ENCODE results near the gene KDSR. TPM values are rescaled to one million over a fixed set of nuclear protein-coding genes. Genes with fewer than 3 reads are reported as not detected.

Gene KDSR
- total RNA-seq, 4 donors from 2014 or later = 32.3 to 56.7 (median 42.6) TPM

DNA sequence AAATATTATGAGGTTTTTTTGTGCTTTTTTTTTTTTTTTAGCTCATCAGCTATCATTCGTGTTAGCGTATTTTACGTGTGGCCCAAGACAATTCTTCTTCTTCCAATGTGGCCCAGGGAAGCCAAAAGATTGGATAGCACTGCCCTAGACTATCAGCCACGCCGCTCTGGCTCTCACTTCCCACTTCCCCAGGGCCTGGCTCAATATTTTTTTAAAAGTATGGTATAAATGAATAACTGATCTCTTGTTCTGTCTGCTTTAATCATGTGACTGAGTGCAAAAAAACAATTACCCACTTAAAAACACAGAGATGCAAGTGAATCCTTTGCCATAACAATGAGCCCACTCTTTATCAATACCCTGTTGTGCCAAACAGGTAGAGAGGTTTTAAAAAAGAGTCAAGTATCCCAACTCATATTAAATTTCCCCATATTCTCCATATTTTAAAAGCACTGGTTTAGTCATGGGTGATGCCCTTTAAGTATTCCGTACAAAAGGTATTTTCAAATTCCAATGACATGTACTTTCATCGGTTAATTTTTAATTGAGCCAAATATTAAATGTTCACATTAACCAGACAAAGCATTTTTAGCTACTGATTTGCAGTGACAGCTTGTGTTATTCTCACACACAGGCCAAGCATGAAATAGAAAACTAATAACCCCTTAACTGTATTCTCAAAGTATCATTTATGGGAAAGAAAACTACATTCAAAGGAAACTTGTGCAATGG is 60.0 kb downstream of the KDSR start:
- no peak for ATAC-seq (ENCODE audit: low FRiP score)
- TF ChIP-seq, protein P1, sequence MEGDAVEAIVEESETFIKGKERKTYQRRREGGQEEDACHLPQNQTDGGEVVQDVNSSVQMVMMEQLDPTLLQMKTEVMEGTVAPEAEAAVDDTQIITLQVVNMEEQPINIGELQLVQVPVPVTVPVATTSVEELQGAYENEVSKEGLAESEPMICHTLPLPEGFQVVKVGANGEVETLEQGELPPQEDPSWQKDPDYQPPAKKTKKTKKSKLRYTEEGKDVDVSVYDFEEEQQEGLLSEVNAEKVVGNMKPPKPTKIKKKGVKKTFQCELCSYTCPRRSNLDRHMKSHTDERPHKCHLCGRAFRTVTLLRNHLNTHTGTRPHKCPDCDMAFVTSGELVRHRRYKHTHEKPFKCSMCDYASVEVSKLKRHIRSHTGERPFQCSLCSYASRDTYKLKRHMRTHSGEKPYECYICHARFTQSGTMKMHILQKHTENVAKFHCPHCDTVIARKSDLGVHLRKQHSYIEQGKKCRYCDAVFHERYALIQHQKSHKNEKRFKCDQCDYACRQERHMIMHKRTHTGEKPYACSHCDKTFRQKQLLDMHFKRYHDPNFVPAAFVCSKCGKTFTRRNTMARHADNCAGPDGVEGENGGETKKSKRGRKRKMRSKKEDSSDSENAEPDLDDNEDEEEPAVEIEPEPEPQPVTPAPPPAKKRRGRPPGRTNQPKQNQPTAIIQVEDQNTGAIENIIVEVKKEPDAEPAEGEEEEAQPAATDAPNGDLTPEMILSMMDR (IDR thresholded peaks at IDR 0.05) = no peak
- no peak for DNase-seq (ENCODE audit: low spot score)

DNA sequence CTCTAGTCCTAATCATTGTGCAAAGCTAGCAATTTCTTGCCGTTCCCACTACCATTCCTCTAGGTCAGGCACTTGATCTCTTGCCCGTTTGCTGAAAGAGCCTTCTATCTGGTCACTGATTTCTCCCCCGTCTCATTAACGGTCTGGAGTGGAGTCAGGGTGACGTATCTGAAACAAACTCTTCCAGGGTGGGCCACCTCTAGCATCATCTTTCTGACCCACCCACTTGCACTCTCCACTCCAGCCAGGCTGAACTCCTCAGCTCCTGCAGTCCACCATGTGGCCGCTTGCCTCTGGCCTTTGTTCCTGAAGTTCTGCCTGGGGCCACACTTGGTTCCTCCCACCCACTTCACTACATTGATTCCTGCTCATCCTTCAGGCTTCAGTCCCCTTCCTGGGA is 60.8 kb downstream of the KDSR start:
- TF ChIP-seq, protein P1 (IDR thresholded peaks at IDR 0.05) = no peak
- no peak for DNase-seq (ENCODE audit: low spot score)
- no peak for ATAC-seq (ENCODE audit: low FRiP score)

DNA sequence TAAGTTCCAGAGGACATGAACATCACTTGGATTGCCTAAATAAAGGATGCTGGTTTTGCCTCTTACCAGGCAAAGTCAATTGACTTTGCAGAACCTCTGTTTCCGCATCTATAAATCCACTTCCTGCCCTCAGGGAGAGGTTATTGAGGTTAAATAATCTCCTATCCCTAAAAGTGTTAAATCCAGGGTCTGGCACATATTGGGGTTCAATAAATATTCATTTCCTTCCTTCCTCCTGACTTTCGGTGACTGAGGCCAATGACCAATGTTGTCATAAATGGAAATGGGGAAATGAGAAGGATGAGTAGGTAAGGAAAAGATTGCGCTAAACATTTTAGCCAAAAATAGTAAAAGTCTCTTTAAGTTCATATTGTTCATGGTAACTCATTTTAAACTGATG is 63.5 kb downstream of the KDSR start:
- DNase-seq (ENCODE audit: low spot score) = no peak
- TF ChIP-seq, protein P1 (IDR thresholded peaks at IDR 0.05) = no peak
- ATAC-seq (ENCODE audit: low FRiP score) = no peak

DNA sequence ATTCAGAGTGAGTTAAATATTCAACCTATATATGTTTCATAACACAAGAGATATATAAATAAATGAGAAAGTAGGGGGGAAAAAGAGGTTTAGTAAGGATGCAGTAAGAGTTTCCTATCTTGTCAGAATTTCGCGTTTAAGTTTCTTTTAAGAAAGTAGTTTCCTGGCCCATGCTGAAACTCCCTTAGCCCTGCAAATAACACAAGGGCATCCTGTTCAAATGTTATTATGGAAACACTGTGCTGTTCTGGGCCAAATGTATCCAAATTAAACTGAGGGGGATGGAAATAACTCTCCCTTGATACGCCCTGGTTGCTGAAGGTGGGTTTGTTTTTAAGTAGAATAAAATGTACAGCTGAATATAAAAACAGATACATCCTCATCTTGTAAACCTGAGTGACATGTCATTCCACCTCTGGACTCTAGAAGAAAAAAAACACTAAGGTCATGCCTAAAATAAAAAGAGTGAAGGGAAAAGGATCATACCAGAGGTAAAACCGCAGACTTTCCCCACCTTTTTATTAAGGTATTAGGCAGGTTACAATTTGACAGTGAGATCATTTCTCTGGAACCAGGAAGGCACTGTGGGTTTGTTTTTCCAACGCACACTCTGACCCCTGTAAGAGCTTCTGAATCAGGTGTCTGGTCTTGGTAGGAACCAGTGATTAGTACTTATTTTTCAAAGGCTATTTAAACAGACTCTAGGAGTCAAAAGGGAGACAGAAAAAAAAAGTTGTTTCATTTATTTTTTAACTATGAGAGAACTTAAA is 64.2 kb downstream of the KDSR start:
- DNase-seq (ENCODE audit: low spot score) = no peak
- TF ChIP-seq, protein P1 (IDR thresholded peaks at IDR 0.05) = no peak
- ATAC-seq (ENCODE audit: low FRiP score) = no peak

DNA sequence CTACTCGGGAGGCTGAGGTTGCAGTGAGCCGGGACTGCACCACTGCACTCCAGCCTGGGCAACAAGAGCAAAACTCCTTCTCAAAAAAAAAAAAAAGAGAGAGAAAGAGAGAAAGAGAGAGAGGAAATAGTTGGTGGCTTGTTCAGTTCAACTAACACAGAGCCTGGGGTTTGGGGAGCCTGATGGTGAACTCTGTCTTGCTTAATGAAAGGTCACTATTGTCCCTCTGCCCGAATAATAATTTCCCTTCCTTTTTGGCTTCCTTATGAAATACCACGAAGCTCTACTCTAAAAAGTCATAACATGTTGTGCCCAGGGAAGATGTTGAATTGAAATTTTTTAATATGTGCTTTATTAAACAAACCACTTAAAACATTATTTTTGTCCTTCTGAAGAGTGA is 64.8 kb downstream of the KDSR start:
- TF ChIP-seq, protein P1 (IDR thresholded peaks at IDR 0.05) = no peak
- ATAC-seq (ENCODE audit: low FRiP score) = no peak
- no peak for DNase-seq (ENCODE audit: low spot score)

DNA sequence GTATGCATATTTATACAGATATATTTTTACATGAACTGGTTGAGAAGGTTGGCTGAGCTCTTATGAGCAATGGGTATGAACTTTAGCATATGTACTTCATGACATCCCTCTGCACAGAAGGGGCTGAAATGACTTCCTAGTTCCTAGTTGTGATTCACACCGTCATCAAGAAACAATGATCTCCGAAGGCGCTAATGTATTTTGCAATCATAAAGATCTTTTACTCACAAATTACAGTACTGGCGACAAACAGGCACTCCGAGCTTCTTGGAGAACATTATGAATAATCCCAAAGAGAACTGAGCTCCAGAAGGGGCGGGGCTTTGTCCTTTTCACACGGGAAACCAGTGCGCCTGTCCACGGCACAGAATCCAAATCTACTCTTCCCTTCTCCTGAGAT is 65.6 kb downstream of the KDSR start:
- DNase-seq (ENCODE audit: low spot score) = no peak
- TF ChIP-seq, protein P1 (IDR thresholded peaks at IDR 0.05) = no peak
- ATAC-seq (ENCODE audit: low FRiP score) = peak; percentile 62

All from omental fat pad (tissue), 4 donors.